ENCODE results near the gene TIMM8A. TPM values are rescaled to one million over a fixed set of nuclear protein-coding genes. Genes with fewer than 3 reads are reported as not detected.

TIMM8A gene
- 14.7 TPM for total RNA-seq
- long read RNA-seq, partial matches to known transcripts = 0 of 9 reads
- long read RNA-seq, other reads (novel, unspliced or antisense) = 4 of 9 reads

- peak; percentile 94 for DNase-seq (ENCODE audit: low spot score)
Observed at GRCh38 chrX:101348452-101349192, at the start of gene TIMM8A. Gene TIMM8A (minus strand): TSS chrX:101348742. CDS start chrX:101348664, 78 bp downstream.

DNA sequence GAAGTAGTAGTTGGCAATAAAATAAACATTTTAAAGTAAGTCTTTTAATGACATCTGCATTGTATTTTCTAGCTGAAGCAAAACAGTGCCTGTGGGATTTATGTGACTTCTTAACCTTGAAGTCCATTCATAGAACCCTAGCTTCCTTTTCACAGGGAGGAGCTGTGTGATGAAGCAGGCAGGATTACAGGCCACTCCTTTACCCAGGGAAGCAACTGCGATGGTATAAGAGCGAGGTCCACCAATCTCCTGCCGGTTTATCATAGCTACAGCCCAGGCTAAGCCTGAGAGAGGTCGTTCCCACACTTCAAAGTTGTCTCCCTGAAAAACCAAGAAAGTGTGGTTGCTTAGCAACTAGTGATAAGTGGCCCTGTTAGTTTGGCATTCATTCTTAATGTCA is 49.2 kb upstream of the TIMM8A start:
- no peak for DNase-seq (ENCODE audit: low spot score)

- no peak for DNase-seq (ENCODE audit: low spot score)
Observed at GRCh38 chrX:101395789-101396188, 47.2 kb upstream of the TIMM8A start.

DNA sequence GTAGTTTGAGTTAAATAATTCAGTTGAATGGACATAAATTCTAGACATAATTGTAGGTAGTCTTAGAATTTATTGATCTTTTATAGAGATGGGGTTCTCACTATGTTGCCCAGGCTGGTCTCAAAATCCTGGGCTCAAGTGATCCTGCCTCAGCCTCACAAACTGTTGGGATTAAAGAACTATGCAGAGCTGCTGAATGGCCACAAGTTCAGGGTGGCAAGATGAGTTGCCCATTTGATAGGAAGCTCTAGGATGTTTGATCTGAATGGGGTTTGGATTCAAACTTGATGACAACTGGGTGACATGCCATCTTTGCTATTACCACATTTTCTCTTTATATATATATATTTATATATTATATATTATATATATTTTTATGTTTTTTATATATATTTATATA is 45.8 kb upstream of the TIMM8A start:
- no peak for DNase-seq (ENCODE audit: low spot score)

DNA sequence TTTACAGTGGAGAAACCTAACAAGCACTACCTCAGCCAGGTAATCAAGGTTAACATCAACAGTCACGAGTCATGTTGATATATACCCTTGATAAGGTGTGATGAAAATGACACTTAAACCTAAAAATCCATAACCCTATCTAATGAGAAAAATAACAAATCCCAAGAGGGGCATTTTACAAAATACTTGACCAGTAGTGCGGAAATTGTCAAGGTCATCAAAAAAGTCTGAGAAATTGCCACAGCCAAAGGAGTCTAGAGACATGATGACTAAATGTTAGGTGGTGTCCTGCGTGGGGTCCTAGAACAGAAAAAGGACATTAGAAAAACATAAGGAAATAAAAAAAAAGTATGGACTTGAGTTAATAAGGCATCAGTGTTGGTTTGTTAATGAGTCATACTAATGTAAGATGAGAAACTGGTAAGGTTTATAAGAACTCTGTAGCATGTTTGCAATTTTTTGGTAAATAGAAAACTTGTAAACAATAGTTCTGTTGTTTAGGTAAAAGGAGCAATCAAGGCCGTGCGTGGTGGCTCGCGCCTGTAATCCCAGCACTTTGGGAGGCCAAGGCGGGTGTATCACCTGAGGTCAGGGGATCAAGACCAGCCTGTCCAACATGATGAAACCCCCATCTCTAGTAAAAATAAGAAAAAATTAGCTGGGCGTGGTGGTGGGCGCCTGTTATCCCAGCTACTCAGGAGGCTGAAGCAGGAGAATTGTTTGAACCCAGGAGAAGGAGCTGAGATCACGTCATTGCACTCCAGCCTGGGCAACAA is 45.2 kb upstream of the TIMM8A start:
- no peak for DNase-seq (ENCODE audit: low spot score)

- DNase-seq (ENCODE audit: low spot score) = no peak
Observed at GRCh38 chrX:101391831-101392230, 43.3 kb upstream of the TIMM8A start.

- DNase-seq (ENCODE audit: low spot score) = peak; percentile 94
Observed at GRCh38 chrX:101390664-101391525, 42.4 kb upstream of the TIMM8A start, which contains the start of gene RPL36A. Gene RPL36A (plus strand): TSS chrX:101391011. CDS start chrX:101391044, 33 bp downstream.

DNA sequence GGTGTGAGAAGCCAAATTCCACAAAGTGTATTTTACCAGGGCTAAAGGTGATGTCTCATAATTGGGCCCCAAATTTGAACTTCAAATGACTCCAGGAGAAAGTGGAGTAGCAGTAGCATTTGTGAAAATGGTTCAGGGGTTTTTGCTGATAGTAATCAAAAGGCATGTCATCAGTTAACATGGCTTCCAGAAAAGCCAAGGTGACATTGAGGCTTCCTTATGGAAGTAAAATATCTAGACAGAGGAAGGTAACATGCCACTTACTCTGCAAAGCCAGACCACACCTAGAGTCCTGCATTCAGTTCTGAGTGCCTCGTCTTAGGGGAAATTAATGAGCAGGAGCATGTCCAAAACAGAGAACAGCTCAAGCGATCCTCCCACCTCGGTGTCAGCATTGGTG is 40.1 kb upstream of the TIMM8A start:
- DNase-seq (ENCODE audit: low spot score) = no peak

DNA sequence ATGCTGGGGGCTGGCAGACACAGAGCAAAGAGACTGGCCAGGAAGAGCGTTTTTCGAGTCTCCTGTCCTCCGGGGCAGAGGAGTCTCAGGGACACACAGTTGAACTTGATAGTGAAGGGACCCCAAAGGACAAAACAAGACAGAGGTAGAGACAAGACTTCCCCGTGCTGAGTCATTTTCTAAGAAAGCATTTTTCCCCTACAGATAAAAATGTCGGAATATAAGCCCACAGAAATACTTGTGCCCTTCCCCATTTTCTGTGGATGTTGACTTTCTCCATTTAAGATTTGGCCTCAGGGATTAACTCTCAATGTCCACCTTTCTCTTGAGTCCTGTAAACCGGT is 38.0 kb upstream of the TIMM8A start:
- DNase-seq (ENCODE audit: low spot score) = no peak

DNA sequence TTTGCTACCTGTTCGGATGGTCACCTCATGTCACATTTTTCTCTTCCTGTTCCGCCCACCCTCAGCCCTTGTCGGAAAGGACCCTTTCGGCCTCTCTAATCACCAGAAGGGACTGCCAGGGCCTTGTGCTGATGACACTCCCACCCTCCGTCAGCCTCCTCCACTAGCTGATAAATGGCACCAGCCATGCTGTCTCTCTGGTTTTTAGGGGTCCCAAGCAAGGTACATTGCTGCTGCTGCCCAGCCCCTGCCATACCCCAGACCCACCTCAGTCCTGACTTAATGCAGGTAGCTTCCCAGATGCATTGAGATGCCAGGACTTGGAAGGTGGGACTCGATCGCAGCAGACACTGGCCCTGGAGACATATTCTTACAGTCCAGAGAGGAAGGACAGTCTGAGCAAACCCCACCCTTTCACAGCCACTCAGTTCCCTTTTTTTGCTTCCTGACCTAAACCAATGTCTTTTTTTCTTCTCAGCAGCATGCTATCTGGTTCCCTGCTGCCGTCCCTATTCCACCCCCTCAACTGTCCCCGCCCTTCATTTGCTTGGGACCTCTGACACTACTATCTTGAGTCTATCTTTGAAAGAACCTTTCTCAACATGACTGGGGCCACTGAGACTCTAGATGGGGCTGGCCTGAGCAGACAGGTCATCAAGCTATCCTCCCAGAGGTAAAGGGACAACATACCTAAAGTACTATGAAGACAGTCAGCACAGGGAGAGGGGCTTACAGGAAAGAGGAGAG is 37.4 kb upstream of the TIMM8A start, which contains the start of gene BTK:
Gene BTK, minus strand, starts transcription at position 397 of the 747 bp plus-strand sequence. CDS start 10,907 bp downstream, outside the sequence.
- DNase-seq (ENCODE audit: low spot score) = no peak

GRCh38 chrX:101385026-101385684 is 36.6 kb upstream of the TIMM8A start:
- no peak for DNase-seq (ENCODE audit: low spot score)

DNA sequence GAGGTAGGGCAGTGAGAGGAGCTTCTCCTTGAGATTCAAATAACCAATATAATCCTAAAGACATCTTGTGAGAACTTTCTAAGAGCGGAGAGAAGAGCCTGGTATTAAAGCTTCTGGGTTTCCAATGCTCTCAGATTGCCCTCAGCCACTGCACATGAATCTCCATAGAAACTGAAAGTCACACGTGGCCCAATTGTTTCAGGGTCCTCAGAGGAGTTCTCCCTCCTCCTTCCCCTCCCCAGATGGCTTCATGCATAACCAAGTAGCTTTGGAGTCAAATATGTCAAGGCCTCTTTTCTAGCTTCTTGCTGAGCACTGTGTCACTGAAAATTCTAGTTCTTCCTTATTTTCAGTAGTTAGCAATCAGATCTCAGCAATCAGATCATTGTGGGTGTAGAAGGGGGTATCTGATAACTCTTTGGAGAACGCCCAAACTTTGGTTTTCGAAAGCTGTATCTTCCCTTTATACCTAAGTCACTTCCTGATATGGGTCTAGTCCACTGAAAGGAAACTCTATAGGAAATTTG is 35.2 kb upstream of the TIMM8A start:
- no peak for DNase-seq (ENCODE audit: low spot score)

DNA sequence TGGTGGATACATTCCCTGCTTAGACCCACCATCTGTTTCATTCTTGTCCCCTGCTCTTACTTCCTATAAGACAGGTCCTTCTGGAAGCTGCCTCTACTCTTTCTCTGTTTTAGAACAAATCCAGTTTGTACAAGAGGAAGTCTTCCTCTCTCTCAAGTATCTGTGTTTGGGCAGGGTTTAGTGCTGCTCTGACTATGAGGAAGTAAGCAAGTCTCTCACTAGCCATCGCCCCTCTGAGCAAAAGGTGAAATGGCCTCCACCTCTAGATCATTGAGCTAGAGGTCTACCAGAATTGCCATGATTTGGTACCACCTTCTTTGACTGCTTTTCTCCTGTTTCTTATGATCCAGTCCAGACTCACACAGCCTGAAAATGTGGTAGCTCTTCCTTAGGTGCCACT is 29.0 kb upstream of the TIMM8A start:
- DNase-seq (ENCODE audit: low spot score) = no peak

DNA sequence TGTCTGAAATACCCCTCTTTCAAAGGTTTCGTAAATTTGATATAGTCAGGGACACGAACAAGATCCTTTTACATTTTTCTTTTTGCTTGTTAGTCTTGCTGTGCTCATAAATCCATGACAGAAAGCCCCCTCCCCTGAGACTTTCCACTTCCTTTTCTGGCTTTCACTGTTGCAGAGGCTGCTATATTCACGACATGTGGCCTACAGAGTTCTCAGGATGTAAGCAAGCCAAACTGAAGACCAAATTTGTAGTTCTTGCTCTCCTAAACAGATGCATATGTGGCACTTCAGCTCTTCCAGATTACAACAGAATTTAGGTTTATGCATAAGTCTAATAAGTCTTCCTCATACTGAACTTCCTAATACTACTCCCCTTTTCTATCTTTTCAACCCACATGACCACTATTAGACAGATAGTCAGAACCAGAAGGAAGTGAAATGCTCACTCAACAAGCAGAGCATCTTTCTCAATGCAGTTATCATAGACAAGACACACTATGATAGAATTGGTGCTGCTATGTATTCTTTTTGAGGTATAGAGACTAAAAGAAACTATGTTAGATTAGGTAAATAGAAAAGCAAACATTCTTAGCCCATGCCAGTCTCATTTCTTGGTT is 22.5 kb upstream of the TIMM8A start:
- no peak for DNase-seq (ENCODE audit: low spot score)

- no peak for DNase-seq (ENCODE audit: low spot score)
Observed at GRCh38 chrX:101369687-101370086, 21.1 kb upstream of the TIMM8A start.

DNA sequence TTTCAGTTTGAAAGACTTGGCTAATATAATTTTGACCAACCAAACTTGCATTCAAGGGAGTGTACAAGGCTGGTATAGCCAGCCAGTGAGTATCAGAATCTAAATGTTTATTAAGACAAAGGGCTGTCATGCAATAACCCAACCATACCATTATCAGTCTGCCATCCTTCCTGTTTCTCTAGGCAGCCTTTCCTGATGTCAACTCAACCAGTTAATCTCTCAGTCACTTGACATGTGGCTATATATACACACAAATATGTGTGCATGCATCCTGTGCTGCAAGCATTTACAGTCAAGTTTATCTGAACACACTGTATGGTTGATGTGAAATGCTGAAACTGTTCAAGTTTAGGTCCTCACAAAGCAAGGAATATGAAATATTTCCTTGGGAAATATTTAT is 20.3 kb upstream of the TIMM8A start:
- DNase-seq (ENCODE audit: low spot score) = no peak

DNA sequence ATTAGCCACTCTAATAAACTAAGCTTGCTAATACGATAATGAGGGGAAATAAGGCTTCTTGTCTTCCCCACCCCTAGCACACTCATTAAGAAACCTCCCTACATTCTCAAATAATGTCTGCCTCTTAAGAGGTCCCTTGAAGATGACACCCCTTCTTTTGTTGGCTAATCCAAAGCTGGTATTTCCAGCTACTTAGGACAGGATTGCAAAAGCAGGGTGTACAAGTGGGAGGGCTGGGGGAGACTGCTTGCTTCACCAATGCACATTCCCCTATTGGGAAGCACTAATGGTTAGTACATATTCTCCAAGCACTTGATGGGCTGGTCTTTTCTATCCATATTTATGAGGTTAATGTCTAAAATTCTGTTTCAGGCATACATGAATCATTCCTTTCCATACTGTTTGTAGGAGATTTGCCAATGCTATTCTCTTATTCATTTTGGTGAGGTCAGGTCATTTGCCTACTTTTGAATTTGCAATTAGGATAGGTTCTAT is 16.8 kb upstream of the TIMM8A start:
- DNase-seq (ENCODE audit: low spot score) = no peak

- DNase-seq (ENCODE audit: low spot score) = no peak
Observed at GRCh38 chrX:101362757-101363156, 14.2 kb upstream of the TIMM8A start.

DNA sequence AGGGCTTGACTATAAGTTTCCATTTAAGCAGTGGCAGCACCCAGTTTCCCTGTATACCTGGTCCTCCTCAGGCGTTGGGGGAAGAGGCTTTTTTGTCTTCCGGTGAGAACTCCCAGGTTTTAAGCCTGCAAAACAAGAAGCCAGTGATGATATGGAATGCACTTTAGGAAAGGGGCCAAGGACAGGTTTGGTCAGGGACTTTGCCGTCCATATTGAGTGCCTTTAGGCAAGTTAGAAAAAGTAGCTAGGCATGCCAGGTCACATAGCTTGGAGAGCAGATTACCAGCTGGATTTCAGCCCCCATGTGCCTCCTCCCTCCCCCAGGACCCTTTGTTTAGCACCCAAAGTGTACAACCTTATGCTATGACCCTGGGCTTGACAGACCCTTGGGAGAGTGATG is 13.6 kb upstream of the TIMM8A start:
- no peak for DNase-seq (ENCODE audit: low spot score)
